GM19240 (cell line): ENCODE data around the gene MUC20.

Experiments
- DNase-seq: peaks from one replicate; pipeline ENCODE4 v3.0.0; 2011; ENCODE audit warnings: low spot score; ENCODE audit not compliant: insufficient read length

MUC20 gene

GRCh38 chr3:195755791-195756676 lies 35.3 kb downstream of the MUC20 start:
- DNase-seq = no peak

- DNase-seq = no peak
These were observed 36.6 kb downstream of the MUC20 start for GRCh38 chr3:195757438-195757770.

- DNase-seq = no peak
These were observed 37.0 kb downstream of the MUC20 start for GRCh38 chr3:195757827-195758226.

- DNase-seq = no peak
These were observed 38.1 kb downstream of the MUC20 start for GRCh38 chr3:195758721-195759353.

GRCh38 chr3:195760345-195761122 lies 39.8 kb downstream of the MUC20 start:
- no peak for DNase-seq

- no peak for DNase-seq
These were observed 40.4 kb downstream of the MUC20 start for GRCh38 chr3:195761123-195761566.

- no peak for DNase-seq
These were observed 40.9 kb downstream of the MUC20 start for GRCh38 chr3:195761567-195762248.

- DNase-seq = no peak
These were observed 41.4 kb downstream of the MUC20 start for GRCh38 chr3:195762249-195762585.

GRCh38 chr3:195762611-195763010 lies 41.8 kb downstream of the MUC20 start:
- no peak for DNase-seq

- no peak for DNase-seq
These were observed 42.5 kb downstream of the MUC20 start for GRCh38 chr3:195763076-195763830.

- DNase-seq = no peak
These were observed 43.4 kb downstream of the MUC20 start for GRCh38 chr3:195763843-195764825.

- no peak for DNase-seq
These were observed 44.4 kb downstream of the MUC20 start for GRCh38 chr3:195764961-195765706.

- no peak for DNase-seq
These were observed 45.9 kb downstream of the MUC20 start for GRCh38 chr3:195766671-195767070.

GRCh38 chr3:195767792-195768191 lies 47.0 kb downstream of the MUC20 start:
- no peak for DNase-seq

GRCh38 chr3:195768414-195768813 lies 47.6 kb downstream of the MUC20 start:
- DNase-seq = no peak

- no peak for DNase-seq
These were observed 48.1 kb downstream of the MUC20 start for GRCh38 chr3:195768831-195769303.

GRCh38 chr3:195769551-195769950 lies 48.8 kb downstream of the MUC20 start:
- no peak for DNase-seq

- DNase-seq = no peak
These were observed 49.5 kb downstream of the MUC20 start for GRCh38 chr3:195770081-195770840.
